EL (cell line): ENCODE results near the gene TMEFF2.
"Not testable (repeated sequence)": the region's sequence is repeated elsewhere in the genome, so short reads cannot be mapped to it uniquely, and the experiment has no call there.

Experiments used
- DNase-seq: peaks from one replicate; pipeline ENCODE4 v3.0.0-alpha.2; 2016

The TMEFF2 gene

GRCh38 chr2:191927319-191927867, 267.3 kb downstream of the TMEFF2 start:
- peak; percentile 88 for DNase-seq

GRCh38 chr2:191926671-191927070, 268.1 kb downstream of the TMEFF2 start:
- DNase-seq: no peak

GRCh38 chr2:191923652-191923997, 271.1 kb downstream of the TMEFF2 start:
- no peak for DNase-seq

GRCh38 chr2:191922736-191923651, 271.7 kb downstream of the TMEFF2 start:
- DNase-seq: no peak

- not testable (repeated sequence) for DNase-seq
Measured at GRCh38 chr2:191921650-191922049, 273.1 kb downstream of the TMEFF2 start.

GRCh38 chr2:191920502-191920901, 274.2 kb downstream of the TMEFF2 start:
- DNase-seq: no peak

- no peak for DNase-seq
Measured at GRCh38 chr2:191917967-191918651, 276.6 kb downstream of the TMEFF2 start.

GRCh38 chr2:191917430-191917881, 277.3 kb downstream of the TMEFF2 start:
- DNase-seq: no peak

GRCh38 chr2:191916826-191917225, 277.9 kb downstream of the TMEFF2 start:
- no peak for DNase-seq

GRCh38 chr2:191915750-191916149, 279.0 kb downstream of the TMEFF2 start:
- DNase-seq: no peak

GRCh38 chr2:191913796-191914195, 280.9 kb downstream of the TMEFF2 start:
- DNase-seq: no peak

GRCh38 chr2:191912764-191913163, 282.0 kb downstream of the TMEFF2 start:
- no peak for DNase-seq

GRCh38 chr2:191910518-191910917, 284.2 kb downstream of the TMEFF2 start:
- peak; percentile 69 for DNase-seq

GRCh38 chr2:191908874-191909273, 285.9 kb downstream of the TMEFF2 start:
- no peak for DNase-seq

GRCh38 chr2:191907545-191907944, 287.2 kb downstream of the TMEFF2 start:
- no peak for DNase-seq

- no peak for DNase-seq
Measured at GRCh38 chr2:191907091-191907490, 287.6 kb downstream of the TMEFF2 start.

- no peak for DNase-seq
Measured at GRCh38 chr2:191905336-191905735, 289.4 kb downstream of the TMEFF2 start.

- no peak for DNase-seq
Measured at GRCh38 chr2:191901031-191901430, 293.7 kb downstream of the TMEFF2 start.

GRCh38 chr2:191899410-191899809, 295.3 kb downstream of the TMEFF2 start:
- peak; percentile 87 for DNase-seq
